ENCODE results near the gene MED8.

Gene MED8

GRCh38 chr1:43426221-43426620, 36.6 kb upstream of the MED8 start:
- no peaks in the 10 kb centered on the region for H3K9me3 ChIP-seq (ENCODE audit: low read depth, low read length)
- no peak for TF ChIP-seq EZH2 (IDR thresholded peaks at IDR 0.05)
- TF ChIP-seq POLR2AphosphoS5 (IDR thresholded peaks at IDR 0.05; ENCODE audit: borderline replicate concordance, low read depth, low read length): no peak
- no peak for TF ChIP-seq FOXP2 (optimal IDR thresholded peaks at IDR 0.05; ENCODE audit: control extremely low read depth, extremely low read length, insufficient read depth)
- no peak overlapping the region for H3K9ac ChIP-seq (ENCODE audit: insufficient read length)
- H3K4me3 ChIP-seq: no peak overlapping the region
- no peak for DNase-seq (ENCODE audit: low read depth, low spot score)
- H3K36me3 ChIP-seq (ENCODE audit: insufficient read depth, low read length): peaks cover 51% of the 10 kb centered on the region
- no peak overlapping the region for H3K27ac ChIP-seq

GRCh38 chr1:43425045-43425444, 35.4 kb upstream of the MED8 start:
- no peak for DNase-seq (ENCODE audit: low read depth, low spot score)
- Histone ChIP-seq H3K4me3 (no peak overlapping the region), H3K9ac (ENCODE audit: insufficient read length) (no peak overlapping the region), H3K27ac (no peak overlapping the region), H3K36me3 (ENCODE audit: insufficient read depth, low read length) (peaks cover 51% of the 10 kb centered on the region), H3K9me3 (ENCODE audit: low read depth, low read length) (no peaks in the 10 kb centered on the region)
- no peak for TF ChIP-seq FOXP2 (optimal IDR thresholded peaks at IDR 0.05; ENCODE audit: control extremely low read depth, extremely low read length, insufficient read depth)
- no peak for TF ChIP-seq EZH2 (IDR thresholded peaks at IDR 0.05)
- no peak for TF ChIP-seq POLR2AphosphoS5 (IDR thresholded peaks at IDR 0.05; ENCODE audit: borderline replicate concordance, low read depth, low read length)

- H3K27ac ChIP-seq: no peak overlapping the region
- no peaks in the 10 kb centered on the region for H3K9me3 ChIP-seq (ENCODE audit: low read depth, low read length)
- TF ChIP-seq FOXP2 (optimal IDR thresholded peaks at IDR 0.05; ENCODE audit: control extremely low read depth, extremely low read length, insufficient read depth): no peak
- peaks cover 58% of the 10 kb centered on the region for H3K36me3 ChIP-seq (ENCODE audit: insufficient read depth, low read length)
- H3K9ac ChIP-seq (ENCODE audit: insufficient read length): no peak overlapping the region
- no peak for DNase-seq (ENCODE audit: low read depth, low spot score)
- H3K4me3 ChIP-seq: no peak overlapping the region
Observed at GRCh38 chr1:43423672-43424550, 34.3 kb upstream of the MED8 start.

GRCh38 chr1:43422995-43423671, 33.5 kb upstream of the MED8 start:
- H3K9me3 ChIP-seq (ENCODE audit: low read depth, low read length): no peaks in the 10 kb centered on the region
- H3K4me3 ChIP-seq: no peak overlapping the region
- DNase-seq (ENCODE audit: low read depth, low spot score): no peak
- TF ChIP-seq EZH2 (IDR thresholded peaks at IDR 0.05) (no peak), FOXP2 (optimal IDR thresholded peaks at IDR 0.05; ENCODE audit: control extremely low read depth, extremely low read length, insufficient read depth) (no peak), POLR2AphosphoS5 (IDR thresholded peaks at IDR 0.05; ENCODE audit: borderline replicate concordance, low read depth, low read length) (no peak)
- H3K36me3 ChIP-seq (ENCODE audit: insufficient read depth, low read length): peaks cover 53% of the 10 kb centered on the region
- H3K27ac ChIP-seq: no peak overlapping the region
- H3K9ac ChIP-seq (ENCODE audit: insufficient read length): no peak overlapping the region

GRCh38 chr1:43421976-43422750, 32.6 kb upstream of the MED8 start:
- no peaks in the 10 kb centered on the region for H3K9me3 ChIP-seq (ENCODE audit: low read depth, low read length)
- TF ChIP-seq FOXP2 (optimal IDR thresholded peaks at IDR 0.05; ENCODE audit: control extremely low read depth, extremely low read length, insufficient read depth): no peak
- TF ChIP-seq POLR2AphosphoS5 (IDR thresholded peaks at IDR 0.05; ENCODE audit: borderline replicate concordance, low read depth, low read length): no peak
- no peak for TF ChIP-seq EZH2 (IDR thresholded peaks at IDR 0.05)
- no peak overlapping the region for H3K4me3 ChIP-seq
- H3K27ac ChIP-seq: no peak overlapping the region
- DNase-seq (ENCODE audit: low read depth, low spot score): no peak
- H3K9ac ChIP-seq (ENCODE audit: insufficient read length): no peak overlapping the region
- peaks cover 43% of the 10 kb centered on the region for H3K36me3 ChIP-seq (ENCODE audit: insufficient read depth, low read length)

- no peak for TF ChIP-seq POLR2AphosphoS5 (IDR thresholded peaks at IDR 0.05; ENCODE audit: borderline replicate concordance, low read depth, low read length)
- TF ChIP-seq FOXP2 (optimal IDR thresholded peaks at IDR 0.05; ENCODE audit: control extremely low read depth, extremely low read length, insufficient read depth): no peak
- no peak for TF ChIP-seq EZH2 (IDR thresholded peaks at IDR 0.05)
- no peak for DNase-seq (ENCODE audit: low read depth, low spot score)
- no peak overlapping the region for H3K9ac ChIP-seq (ENCODE audit: insufficient read length)
- no peaks in the 10 kb centered on the region for H3K9me3 ChIP-seq (ENCODE audit: low read depth, low read length)
- H3K36me3 ChIP-seq (ENCODE audit: insufficient read depth, low read length): peaks cover 35% of the 10 kb centered on the region; the same call in 1 of the 2 replicates
- H3K27ac ChIP-seq: no peak overlapping the region
- no peak overlapping the region for H3K4me3 ChIP-seq
Observed at GRCh38 chr1:43421396-43421795, 31.8 kb upstream of the MED8 start.

- H3K9me3 ChIP-seq (ENCODE audit: low read depth, low read length): no peaks in the 10 kb centered on the region
- no peak for TF ChIP-seq POLR2AphosphoS5 (IDR thresholded peaks at IDR 0.05; ENCODE audit: borderline replicate concordance, low read depth, low read length)
- no peak overlapping the region for H3K4me3 ChIP-seq
- H3K9ac ChIP-seq (ENCODE audit: insufficient read length): no peak overlapping the region
- DNase-seq (ENCODE audit: low read depth, low spot score): no peak
- peaks cover 30% of the 10 kb centered on the region; the same call in 1 of the 2 replicates for H3K36me3 ChIP-seq (ENCODE audit: insufficient read depth, low read length)
- no peak overlapping the region for H3K27ac ChIP-seq
Observed at GRCh38 chr1:43420874-43421273, 31.3 kb upstream of the MED8 start.
